G401.6 (cell line): ENCODE data around the gene APRT.
"Not testable (repeated sequence)": the region's sequence is repeated elsewhere in the genome, so short reads cannot be mapped to it uniquely, and the experiment has no call there.

Source experiments
- FAIRE-seq: peaks from 2 replicates; lab custom pipeline; 2012; peaks lifted over from hg19 to GRCh38; lab: Jason Lieb, UNC

APRT gene

DNA sequence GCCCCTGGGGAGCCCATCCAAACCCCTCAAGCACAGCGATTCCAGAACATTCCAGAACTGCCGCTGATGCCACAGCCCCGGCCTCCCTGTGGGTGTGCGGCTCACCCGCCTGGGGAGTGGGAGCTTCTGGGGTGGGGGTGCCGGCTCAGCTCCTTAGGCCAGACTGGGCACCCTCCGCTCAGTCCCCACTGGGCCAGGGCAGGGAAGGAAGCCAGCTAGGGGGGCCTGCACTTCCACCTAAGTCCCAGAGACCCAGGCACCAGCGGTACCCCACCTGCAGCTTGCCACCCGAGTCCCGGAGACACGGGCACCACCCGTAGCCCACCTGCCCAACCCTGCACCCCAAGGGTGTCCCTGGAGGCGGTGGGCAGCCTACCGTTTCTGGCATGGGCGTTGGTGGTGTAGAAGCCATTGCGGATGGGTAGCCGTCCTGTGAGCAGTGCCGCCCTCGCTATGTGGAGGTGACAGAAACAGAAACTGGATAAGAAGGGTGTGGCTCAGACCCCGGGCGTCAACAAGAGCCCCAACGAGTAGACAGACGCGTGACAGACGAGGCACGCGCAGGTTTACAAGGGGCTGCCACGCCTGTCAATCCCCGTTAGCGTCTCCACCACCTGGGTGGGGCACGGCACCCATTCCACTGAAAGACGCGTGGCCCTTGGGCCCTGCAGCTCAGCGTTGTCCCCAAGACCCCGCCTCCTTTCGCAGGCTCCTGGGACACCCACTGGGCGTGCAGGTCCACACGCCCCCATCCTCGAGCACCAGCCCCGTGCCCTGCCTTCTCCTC is 30.0 kb upstream of the APRT start:
- no peak for FAIRE-seq

DNA sequence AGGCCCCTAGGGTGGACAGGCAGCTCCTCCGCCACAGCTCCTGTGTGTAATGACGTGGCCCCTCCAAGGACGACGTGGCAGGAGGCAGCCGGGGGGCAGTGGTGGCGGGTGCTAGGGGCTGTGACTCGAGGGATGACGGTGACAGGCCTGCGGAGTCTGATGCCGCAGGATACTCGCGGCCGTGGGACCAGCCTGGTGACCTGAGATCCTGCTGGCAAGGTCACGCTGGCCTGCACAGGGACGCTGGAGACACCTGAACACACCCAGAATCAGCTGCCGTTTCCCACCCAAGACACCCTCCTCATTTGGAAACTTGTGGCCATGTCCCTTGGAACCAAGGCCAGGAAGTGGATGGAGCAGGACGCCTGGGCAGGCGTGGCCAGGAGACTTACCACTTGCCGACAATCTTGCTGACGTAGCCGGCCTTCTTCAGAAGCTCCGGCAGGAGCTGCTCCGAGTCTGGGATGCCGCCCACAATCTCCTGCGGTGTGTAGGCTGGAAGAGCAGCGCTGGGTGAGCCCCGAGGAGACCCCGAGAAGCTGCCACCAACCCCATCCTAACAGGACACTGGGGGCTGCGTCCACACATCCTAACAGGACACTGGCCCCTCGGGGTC is 29.0 kb upstream of the APRT start:
- no peak for FAIRE-seq

DNA sequence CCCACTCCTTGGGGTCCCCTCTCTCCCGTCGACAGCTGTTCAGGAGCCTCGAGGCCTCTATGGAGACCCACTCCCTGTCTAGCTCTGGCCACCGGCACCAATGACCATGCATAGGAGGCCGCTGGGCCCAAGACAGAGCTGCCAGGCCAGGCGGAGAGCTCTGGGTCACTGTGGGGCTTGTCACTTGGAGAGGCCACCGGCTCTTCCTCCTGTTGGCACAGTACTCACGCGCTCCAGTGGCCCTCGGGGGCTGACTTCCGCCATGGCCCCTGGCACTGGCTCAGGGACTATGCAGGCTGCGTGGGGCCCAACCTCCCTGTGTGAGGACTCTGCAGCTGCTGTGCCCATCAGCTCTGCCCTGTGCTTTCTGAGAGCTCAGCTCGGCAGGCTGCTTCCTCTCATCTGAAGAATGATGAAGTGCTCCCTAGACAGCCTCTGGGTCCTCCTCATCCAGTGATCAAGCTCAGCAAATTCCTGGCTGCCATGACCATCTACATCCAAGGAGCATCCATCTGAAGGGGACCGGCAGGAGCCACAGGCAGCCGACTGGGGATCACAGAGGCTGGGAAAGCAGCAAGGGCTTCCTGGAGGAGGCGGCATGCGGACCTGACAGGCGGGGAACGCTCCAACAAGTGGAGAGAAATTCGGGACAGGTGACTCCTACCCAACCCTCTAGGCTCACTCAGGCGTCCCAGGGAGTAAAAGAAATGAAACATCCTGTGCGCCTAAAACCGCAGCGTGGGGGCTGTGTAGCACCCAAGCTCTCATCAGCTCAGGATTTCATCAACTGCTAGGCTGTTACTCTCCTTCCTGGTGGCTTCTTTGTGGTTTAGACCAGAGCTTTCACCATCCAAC is 28.2 kb upstream of the APRT start:
- FAIRE-seq: no peak

DNA sequence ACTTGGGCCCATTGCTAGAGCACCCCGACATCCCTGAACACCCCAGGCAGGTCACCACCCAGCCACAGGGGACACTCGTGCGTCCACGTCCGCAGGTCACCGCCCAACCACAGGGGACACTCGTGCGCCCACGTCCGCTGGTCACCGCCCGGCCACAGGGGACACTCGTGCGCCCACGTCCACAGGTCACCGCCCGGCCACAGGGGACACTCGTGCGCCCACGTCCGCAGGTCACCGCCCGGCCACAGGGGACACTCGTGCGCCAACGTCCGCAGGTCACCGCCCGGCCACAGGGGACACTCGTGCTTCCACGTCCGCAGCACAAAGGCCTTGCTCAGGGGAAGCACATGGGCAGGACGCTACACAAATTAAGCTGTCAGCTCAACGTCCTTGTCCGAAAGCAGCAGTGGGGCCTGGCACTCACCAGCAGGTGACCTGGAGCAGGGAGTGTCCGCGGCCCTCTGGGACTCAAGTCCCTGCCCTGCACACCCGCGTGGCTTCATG is 27.4 kb upstream of the APRT start:
- FAIRE-seq: no peak

DNA sequence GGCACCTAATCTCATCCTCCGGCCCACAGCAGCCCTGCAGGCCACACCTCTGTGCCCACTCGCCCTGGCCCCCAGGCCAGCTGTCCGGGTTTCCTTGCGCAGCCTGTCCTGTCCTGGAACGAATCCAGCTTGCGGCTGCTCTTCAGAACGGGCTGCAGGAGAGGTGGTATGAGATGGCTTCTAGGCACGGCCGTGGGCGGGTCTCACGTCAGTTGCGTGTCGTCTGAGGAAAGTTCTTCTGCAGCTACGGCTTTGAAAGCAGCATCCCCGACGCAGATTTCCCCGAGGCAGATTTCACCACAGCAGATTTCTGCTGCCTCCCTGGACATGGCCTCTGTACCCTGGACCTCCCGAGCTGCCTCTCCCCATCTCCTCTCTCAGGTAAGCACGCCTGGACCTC is 26.8 kb upstream of the APRT start:
- FAIRE-seq: no peak

DNA sequence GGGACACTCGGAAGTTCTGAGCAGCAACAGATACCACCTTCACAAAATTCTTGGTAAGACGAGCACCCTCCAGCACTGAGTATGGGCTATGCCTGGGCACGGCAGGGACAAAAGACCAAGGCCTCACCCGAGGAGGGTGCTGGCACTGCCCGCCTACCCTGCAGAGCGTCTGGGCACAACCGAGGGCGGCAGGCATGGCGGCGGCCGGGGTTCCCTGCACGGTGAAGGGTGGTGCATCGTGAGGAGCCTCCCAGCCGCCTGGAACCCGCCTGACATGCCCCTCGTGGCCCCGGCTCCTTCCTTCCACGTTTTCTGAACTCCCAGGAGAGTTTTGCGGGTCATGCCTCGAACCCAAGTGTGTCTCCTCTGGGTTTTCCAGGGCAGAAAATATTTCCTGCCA is 26.1 kb upstream of the APRT start:
- no peak for FAIRE-seq

DNA sequence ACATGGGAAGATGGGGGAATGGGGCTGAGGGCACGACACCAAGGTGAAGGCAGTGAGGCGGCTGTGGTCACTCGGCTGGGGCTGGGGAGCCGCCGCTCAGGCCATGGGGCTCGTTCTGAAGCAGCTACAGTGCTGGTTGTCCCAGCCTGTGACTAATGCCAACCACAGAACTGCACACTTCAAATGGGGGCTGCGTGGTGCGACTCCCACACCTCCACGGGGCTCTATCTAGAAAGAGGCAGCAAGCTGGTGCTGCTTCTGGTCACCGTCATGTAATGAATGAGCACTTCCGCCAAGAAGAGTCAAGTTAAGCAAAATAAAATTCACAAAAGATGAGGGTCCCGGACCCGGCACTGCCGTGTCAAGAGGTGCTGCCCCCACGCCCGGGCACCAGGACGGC is 25.1 kb upstream of the APRT start:
- FAIRE-seq: no peak

DNA sequence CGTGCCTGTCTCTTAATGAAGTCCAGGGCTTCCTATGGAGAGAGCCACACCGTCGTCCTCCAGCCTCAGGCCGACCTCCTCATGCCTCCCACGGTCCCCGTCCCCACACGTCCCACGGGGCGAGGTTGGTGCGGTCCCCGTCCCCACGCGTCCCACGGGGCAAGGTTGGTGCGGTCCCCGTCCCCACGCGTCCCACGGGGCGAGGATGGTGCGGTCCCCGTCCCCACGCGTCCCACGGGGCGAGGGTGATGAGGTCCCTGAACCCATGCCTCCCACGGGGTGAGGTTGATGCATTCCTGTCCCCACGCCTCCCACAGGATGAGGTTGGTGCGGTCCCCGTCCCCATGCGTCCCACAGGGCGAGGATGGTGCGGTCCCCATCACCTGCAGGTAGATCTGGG is 24.1 kb upstream of the APRT start:
- no peak for FAIRE-seq

DNA sequence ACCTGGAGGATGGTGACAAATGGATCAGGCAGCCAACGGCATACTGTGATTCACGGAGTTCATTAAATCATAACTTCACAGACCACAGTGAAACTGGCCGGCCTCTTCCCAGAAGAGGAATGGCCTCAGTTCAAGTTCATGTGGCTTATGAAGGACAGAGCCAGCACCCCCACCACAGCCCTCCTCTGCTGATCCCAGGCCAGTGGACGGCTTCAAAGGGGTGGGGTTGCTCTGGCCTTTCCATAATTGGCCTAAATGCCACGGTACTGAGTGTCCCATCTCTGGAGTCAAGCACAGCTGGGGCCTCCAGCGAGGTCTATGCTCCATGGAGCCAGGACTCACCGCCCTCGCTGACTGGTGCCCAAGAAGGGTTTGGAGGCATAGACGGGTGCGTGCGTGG is 23.7 kb upstream of the APRT start:
- FAIRE-seq: no peak

DNA sequence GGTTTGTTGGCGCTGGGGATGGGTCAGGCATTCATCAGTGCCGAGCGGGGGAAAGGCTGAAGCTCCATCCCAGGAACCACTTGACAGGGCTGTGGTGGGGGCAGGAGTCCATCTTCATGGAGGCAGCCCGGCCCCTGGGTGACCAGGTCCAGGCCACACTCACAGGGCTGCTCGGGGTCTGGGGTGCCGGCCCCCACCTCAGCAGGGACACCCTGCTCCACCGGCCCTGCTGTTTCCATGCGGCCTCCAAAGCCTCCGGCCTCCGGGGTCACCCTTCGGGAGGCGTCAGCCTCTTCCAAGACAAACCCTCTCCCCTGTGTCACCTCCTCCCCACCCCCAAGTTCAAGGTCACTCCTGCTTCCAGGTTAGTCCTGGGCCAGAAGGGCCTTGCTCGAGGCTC is 22.9 kb upstream of the APRT start:
- FAIRE-seq: no peak

DNA sequence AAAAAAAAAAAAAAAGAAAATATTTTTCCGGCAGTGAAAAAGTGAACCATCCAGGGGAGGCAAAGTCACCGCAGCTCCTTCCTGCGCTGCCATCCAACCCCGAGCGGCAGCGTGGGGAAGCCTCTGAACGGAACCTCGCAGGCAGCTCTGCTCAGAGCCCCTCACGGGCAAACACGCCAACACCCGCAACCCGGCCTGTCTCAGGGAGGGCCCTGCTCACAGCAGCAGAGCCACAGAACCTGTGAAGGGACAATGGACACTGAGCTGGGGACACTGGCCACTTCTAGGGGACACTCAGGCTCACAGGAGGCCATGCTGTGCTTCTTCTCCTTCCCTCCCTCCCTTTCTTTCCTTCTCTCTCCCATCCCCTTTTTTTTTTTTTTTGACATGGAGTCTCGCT is 21.4 kb upstream of the APRT start:
- FAIRE-seq: no peak

DNA sequence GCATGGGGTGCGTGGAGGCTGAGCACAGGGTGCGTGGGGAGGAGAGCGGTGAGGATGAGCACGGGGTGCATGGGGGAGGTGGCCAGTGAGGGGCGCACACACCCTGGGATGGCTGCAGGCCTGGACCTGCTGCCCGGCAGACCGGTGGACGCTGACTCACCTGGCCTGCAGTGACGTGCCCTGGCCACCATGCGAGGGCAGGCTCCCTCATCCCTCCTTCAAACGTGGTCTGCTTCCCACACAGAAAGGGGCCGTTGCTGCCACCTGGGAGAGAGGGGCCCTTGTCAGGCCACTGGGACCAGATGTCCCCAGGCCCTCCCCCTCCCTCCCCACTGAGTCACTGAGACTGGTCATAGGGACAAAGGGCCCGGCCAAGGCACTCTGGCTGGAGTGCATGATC is 20.1 kb upstream of the APRT start:
- FAIRE-seq: no peak

DNA sequence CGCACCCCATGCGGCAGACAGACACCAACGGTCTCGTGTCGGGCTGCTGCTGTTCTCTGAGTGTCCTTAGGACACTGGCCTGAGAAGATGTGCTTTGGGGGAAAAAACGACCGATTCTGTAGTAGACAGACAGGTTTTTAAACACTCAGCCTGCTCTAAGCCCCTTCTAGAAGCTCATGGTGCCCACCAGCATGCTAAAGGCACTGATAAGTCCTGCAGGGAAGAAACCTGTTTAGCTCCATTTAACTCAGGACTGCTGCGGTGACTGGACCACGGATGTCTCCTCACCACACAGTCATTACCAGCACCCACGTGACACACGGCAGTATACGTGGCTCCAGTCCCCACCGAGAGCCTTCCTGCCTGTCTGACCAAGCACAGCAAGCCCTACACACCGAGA is 19.1 kb upstream of the APRT start:
- FAIRE-seq: no peak

DNA sequence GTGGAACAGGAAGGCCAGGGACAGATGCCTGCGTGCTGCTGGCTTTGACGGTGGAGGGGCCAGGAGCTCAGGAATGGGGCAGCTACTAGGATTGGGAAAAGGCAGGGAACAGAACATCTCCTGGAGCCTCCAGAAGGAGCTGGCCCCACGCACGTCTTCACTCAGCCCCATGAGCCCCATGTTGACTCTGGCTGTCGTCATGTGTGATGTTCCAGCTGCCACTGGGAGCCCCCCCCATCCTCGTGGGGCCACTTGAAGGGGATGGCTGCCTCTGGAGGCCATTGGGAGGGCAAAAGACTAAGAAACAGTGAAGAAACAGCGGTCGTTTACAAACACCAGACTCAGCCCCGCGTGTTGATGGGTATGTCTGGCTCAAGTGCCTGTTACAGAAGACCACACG is 18.5 kb upstream of the APRT start:
- FAIRE-seq: no peak

DNA sequence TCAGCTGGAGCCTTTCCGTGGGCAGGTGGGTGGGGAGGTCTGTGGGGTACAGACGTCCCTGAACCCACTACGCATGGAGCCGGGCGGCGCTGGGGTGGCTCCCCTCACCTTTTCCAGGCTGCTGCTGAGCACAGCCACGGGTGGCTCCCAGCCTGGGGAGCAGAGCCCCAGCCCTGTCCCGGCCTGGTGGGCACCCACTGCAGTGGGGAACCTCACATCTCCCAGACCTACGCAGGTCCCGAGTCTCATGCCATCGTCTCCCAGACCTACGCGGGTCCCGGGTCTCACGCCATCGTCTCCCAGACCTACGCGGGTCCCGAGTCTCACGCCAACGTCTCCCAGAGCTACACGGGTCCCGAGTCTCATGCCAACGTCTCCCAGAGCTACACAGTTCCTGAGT is 17.0 kb upstream of the APRT start:
- no peak for FAIRE-seq

DNA sequence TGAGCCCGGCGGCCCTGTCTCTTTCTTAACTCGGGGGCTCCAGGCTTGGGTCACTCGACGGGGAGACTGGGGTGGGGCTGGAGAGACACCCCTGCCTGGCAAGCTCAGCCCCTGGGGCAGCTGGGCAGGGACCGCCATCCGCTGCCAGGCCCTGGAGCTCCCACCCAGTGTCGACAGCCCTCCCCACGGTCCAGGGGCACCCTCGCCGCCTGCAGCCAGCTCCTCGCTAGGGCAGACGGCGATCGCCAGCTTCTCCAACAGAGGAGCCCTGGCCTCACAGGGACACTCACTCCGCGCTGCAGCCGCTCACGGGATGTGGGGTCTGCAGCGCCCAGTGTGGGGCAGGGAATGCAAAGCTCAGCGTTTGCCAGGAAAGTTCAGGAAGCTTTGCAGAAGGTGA is 16.0 kb upstream of the APRT start:
- FAIRE-seq: no peak

DNA sequence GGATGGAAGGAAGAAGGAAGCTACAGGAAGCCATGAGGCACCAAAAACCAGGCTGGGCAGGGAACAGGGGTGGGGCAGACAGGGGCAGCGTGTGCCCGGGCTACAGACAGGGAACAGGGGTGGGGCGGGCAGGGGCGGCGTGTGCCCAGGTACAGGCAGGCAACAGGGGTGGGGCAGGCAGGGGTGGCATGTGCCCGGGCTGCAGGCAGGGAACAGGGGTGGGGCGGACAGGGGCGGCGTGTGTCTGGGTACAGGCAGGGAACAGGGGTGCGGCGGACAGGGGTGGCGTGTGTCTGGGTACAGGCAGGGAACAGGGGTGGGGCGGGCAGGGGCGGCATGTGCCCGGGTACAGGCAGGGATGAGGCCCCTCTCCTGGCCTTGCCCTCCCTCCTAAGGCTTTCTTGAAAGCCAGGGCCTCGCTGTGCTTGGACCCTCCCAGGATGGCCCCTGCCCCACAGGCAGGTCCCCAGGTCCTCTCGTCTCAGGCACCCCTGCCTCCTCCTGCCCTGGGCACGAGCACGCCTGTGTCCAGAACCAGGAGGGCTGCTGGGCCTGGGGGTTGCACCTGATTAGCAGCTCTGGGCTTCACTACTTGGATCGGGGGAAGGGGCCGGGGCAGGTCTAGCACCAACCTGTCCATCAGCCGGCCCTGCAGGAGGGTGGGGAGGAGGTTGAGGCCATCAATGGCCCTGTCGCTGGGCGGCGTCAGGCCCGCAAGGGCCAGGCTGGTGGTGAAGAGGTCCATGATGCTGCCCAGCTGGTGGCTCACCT is 14.5 kb upstream of the APRT start:
- FAIRE-seq: no peak

DNA sequence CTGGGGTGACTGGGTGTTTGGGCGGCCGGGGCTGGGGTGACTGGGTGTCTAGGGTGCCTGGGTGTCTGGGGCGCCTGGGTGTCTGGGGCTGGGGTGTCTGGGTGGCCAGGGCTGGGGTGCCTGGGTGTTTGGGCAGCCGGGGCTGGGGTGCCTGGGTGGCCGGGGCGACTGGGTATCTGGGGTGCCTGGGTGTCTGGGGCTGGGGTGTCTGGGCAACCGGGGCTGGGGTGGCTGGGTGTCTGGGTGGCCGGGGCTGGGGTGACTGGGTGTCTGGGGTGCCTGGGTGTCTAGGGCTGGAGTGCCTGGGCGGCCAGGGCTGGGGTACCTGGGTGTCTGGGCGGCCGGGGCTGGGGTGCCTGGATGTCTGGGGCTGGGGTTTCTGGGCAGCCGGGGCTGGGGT is 13.4 kb upstream of the APRT start:
- FAIRE-seq: no peak

DNA sequence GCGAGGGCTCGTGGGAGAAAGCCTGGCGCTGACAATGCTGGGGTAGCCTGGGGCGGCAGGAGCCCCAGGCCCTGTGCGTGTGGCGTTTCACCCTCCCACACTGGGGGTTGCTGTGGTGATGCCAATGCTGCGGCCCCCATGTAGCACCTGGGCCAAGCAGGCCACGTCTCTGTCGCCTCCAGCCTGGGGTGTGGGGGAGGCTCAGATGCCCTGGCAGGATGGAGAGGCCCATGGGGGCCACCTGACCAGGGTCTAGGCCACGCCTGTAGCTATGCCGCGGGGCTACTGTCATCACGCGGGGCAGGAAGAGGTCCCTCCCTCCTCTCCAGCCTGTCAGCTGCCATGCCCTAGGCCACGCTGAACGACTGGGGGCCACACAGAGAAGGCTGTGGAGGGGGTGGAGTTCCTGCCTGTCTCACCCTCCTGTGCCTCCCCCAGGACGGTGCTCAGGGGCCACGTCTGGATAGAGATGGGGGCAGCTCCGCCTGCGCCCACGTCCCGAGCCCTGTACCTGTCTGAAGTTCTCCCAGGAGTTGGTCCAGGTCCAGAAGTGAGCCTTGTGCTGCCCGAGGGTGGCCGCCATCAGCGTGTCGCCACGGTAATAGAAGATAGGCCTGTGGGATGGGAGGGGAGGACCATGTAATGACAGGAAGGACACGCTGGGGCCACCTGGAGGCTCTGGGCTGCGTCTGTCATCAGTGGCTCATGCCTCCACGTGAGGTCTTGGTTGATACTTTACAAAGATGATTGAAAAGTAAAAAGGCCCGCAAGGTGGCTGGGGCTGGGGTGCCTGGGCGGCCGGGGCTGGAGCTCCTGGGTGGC is 12.7 kb upstream of the APRT start:
- no peak for FAIRE-seq

DNA sequence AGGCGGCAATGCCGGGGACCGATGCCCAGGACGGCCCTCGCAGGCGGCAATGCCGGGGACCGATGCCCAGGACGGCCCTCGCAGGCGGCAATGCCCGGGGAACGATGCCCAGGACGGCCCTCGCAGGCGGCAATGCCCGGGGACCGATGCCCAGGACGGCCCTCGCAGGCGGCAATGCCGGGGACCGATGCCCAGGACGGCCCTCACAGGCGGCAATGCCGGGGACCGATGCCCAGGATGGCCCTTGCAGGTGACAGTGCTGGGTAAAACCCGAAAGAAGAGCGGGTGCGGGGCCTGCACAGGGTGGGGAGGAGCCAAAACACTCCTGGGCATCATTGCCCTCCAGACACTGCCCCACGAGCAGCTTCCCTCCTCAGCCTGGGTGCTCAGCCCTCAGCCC is 11.9 kb upstream of the APRT start:
- not testable (repeated sequence) for FAIRE-seq

DNA sequence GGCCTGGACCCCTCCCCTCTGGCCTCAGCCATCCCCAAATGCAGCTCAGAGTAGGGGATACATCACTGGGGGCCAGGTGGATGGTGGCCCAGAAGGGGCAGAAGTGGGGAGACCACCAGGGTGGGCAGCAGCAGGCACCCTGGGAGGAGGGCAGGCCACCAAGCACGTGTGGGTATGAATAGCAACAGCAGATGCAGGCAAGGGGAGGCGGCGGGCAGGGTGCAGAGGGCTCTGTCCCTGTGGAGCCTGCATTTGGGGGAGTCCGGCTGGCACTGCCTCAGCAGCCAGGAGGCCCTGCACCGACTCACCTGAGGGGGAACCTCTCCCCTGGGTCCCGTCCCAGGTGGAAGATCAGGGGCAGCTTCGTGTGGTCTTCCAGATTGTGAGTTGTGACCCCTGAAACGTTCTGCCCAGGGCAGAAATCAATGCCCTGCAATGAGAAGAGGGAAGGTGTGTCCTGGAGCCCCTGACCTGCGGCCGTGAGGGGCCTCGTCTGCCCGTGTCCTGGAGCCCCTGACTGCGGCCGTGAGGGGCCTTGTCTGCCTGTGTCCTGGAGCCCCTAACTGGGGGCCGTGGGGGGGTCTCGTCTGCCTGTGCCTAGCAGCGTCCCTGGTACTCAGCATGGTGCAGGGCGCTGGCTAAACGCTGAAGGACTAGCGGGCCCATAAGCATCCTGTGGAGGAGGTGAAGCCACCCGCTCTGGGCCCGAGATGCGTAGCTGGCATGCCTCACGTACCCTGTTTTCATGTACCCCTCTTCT is 10.7 kb upstream of the APRT start:
- FAIRE-seq: no peak
